Endometrial microvascular endothelial cells (primary cell): ENCODE results near the gene HSF2BP. TPM values are rescaled to one million over a fixed set of nuclear protein-coding genes. Genes with fewer than 3 reads are reported as not detected.
"Not testable (repeated sequence)": the region's sequence is repeated elsewhere in the genome, so short reads cannot be mapped to it uniquely, and the experiment has no call there.

ENCODE experiments used
- in situ Hi-C: cut with HindIII; loops from 2 replicates; pipeline ENCODE4 v1.10.0; 2017; ENCODE audit warnings: low sequenced_read_pairs, low pct_unique_long_range_greater_than_20kb; ENCODE audit errors: inconsistent ontology term
- total RNA-seq: library from RNA; depleted of rRNA; stranded (reverse); fragments of >200 nt; gene quantifications from one replicate; pipeline ENCODE4 v1.2.3, GENCODE V29; 2015; ENCODE audit errors: inconsistent ontology term

HSF2BP gene
- total RNA-seq, 1 donor from 2014 or later, result 0.37 TPM

DNA sequence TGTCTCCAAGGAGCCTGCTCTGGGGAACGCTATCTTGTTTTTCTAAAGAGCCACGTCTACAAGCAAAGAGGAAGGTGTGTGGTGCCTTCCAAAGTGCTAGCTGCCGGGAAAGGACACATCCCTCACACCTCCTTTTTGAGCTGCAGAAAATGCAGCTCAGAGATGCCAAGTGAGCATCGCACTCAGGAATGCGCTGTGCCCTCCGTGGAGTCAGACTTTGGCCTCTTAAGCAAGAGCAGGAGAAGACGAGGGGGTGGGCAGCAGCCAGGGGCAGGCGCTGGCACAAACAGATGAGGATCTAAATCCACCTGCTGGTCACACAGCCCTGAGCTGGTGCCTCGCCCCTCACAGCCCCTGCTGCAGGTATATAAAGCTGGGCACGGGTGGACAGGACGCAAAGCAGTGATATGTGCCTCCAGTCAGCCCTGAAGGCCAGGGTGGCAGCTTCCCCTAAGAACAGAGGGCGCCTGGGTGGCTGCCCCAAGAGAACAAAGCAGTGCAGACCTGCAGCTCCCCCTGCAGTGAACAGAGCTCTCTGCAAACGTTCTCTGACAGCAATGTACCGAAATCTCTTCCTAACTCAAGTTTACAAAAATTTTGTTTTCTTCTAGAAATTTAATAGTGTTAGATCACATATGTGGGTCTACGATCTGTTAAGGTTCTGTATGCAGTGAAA is 156.1 kb downstream of the HSF2BP start:
- in situ Hi-C loops, result not testable (repeated sequence)

DNA sequence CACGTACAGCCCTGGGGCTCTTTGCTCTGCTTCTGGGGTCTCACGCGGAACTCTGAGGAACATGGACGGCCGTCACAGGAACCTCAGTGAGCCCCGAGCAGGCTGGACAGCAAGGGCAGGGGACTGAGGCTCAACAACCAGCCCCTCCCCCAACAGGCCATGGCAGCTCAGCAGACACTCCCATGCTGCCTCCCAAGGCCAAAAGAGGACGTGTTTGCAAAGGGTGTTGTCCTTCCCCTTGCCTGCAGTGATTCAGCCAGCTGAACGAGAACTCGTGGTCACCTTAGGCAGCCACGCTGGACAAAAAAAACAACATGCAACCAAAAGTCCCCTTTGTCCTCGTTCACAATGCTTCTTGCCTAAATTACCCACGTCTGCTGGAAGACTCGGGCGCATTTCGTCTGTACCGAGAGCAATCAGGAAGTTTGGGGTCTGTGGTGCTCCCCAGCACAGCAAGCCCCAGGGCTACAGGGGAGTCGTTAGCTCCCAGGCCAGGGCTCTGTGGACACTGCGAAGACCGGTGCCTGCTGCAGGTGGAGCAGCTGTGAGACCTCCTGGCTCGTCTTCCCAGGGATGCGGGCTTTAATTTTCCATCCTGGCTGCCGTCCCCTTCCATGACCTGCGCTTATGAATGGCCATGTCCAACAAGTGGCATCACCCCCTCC is 156.7 kb downstream of the HSF2BP start:
- in situ Hi-C loops, result not testable (repeated sequence)

GRCh38 chr21:43498924-43499323 is 160.4 kb downstream of the HSF2BP start:
- in situ Hi-C loops, result not testable (repeated sequence)

GRCh38 chr21:43498065-43498464 is 161.2 kb downstream of the HSF2BP start:
- in situ Hi-C loops, result not testable (repeated sequence)

DNA sequence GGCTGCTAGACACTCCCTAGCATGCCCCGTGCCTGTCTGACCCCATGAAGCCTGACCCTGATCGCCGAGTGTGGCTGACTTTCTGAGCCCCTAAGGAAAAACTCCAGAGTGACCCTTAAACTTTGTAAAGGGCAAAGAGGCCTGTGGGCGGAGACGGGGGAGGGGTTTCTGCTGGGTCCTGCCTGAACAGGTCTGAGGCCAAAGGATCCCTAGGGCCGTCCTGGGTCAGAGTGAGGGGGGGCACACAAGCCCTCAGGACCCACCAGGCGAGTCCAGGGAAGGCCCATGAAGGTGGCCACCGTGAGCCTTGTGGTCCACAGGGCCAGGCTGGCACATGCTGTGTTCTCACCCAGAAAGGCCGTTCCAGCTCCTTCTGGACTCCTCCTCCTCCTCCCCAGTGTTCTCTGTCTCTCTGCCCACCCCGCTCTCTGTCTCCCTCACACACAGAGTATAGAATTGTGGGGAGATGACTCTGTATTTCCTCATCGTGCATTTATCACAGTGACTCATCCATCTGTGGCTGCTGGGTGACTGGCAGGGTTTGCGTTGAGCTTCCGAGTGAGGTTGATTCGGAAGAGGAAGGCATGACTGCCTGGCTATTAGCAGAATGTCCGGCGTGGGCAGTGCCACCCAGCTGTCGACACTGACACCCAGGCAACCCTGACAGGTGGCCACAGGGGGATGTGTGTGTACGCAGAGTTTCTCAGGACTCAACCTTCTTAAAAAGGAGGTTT is 164.8 kb downstream of the HSF2BP start:
- in situ Hi-C loops, result not testable (repeated sequence)

DNA sequence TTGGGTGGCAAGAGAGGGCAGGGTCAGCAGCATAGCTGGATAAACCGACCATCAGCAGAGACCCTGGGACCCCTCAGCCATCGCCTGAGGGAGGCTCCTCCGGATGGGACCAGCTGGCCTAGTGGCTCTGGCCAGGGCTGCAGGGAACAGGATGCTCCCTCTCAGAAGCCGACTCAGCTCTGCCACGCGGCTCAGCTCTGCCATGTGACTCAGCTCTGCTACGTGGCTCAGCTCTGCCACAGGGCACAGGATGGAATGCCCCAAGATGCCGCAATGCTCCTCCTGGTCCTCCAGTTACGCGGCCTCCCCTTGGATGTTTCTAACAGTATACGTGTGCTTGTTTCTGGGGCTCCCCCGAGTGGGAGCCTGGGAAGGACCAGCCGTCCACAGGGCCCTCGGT is 165.8 kb downstream of the HSF2BP start:
- in situ Hi-C loops, result not testable (repeated sequence)

GRCh38 chr21:43488235-43488634 is 171.1 kb downstream of the HSF2BP start:
- in situ Hi-C loops, result not testable (repeated sequence)

GRCh38 chr21:43486051-43486450 is 173.2 kb downstream of the HSF2BP start:
- in situ Hi-C loops, result not testable (repeated sequence)

DNA sequence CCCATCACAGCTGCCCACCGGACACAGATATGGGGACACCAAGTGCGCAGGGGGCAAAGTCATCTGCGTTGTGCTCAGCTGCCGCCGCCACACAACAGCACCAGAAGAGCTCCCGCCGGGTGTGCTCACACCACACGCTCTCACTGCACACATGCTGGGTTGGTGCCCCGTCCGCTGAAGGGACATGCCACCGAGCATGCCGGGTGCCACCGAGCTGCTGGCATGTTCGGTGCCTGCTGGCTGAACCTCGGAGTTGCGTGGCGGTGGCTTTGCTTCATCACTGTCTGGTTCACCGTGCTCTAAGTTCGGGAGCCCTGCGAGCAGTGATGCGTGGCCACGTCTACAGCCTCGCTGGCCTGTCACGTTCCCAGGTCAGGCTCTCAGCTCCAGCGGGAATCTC is 174.3 kb downstream of the HSF2BP start:
- in situ Hi-C loops, result not testable (repeated sequence)

DNA sequence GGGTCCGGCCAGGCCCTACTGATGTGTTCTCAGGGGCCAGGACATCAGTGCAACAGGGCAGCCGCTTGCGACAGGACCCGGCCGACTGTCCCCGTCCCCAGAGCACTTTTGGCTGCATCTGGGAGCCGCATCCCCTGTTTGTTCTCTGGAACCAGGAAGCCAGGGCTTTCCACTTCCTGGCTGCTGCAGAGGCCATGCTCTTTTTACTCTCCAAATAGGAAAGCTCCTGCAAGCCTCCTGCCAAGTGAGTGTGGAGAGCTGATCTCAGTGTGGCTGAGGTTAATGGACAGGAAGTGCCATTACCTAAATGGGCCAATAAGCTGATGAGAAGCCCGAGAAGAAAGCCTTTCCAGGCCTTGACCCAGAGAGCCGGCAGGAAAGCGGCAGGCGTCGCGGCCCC is 180.1 kb downstream of the HSF2BP start:
- in situ Hi-C loops, result not testable (repeated sequence)

Other genes with a start within 250 kb of the HSF2BP start
- 0.09 TPM for gene SIK1, start 232.4 kb downstream of the HSF2BP start, total RNA-seq
- gene RRP1B, start 72 bp upstream of the HSF2BP start, total RNA-seq, result 43.7 TPM
- 73.7 TPM for gene PDXK, start 59.6 kb upstream of the HSF2BP start, total RNA-seq
- 19.1 TPM for gene CSTB, start 116.8 kb upstream of the HSF2BP start, total RNA-seq
- gene RRP1, start 130.1 kb upstream of the HSF2BP start, total RNA-seq, result 61.6 TPM
- 72.7 TPM for gene AGPAT3, start 205.7 kb upstream of the HSF2BP start, total RNA-seq